HEK293T (cell line): ENCODE results near the gene ZNRF3.

Experiments
- ARNT ChIP-seq: fragments of 450-650 bp; IDR thresholded peaks from 2 replicates; pipeline ENCODE4 v1.6.1; 2017; ENCODE audit warnings: mild to moderate bottlenecking
- BHLHE40 ChIP-seq: fragments of 450-650 bp; IDR thresholded peaks from 2 replicates; pipeline ENCODE4 v1.6.1; 2016; ENCODE audit warnings: mild to moderate bottlenecking, moderate library complexity, borderline replicate concordance
- FOXA1 ChIP-seq: fragments of 450-650 bp; IDR thresholded peaks from 2 replicates; pipeline ENCODE4 v1.6.1; 2016; ENCODE audit warnings: mild to moderate bottlenecking
- HDGF ChIP-seq: fragments of 450-650 bp; IDR thresholded peaks from 2 replicates; pipeline ENCODE4 v1.6.1; 2017; ENCODE audit warnings: antibody characterized with exemption, borderline replicate concordance
- LEF1 ChIP-seq: fragments of 450-650 bp; IDR thresholded peaks from 2 replicates; pipeline ENCODE4 v1.6.1; 2017; ENCODE audit warnings: mild to moderate bottlenecking, borderline replicate concordance
- SP1 ChIP-seq: fragments of 450-650 bp; IDR thresholded peaks from 2 replicates; pipeline ENCODE4 v1.6.1; 2017
- TARDBP ChIP-seq: fragments of 450-650 bp; IDR thresholded peaks from 2 replicates; pipeline ENCODE4 v1.6.1; 2016
- ZNF384 ChIP-seq: fragments of 450-650 bp; IDR thresholded peaks from 2 replicates; pipeline ENCODE4 v1.6.1; 2016

DNA sequence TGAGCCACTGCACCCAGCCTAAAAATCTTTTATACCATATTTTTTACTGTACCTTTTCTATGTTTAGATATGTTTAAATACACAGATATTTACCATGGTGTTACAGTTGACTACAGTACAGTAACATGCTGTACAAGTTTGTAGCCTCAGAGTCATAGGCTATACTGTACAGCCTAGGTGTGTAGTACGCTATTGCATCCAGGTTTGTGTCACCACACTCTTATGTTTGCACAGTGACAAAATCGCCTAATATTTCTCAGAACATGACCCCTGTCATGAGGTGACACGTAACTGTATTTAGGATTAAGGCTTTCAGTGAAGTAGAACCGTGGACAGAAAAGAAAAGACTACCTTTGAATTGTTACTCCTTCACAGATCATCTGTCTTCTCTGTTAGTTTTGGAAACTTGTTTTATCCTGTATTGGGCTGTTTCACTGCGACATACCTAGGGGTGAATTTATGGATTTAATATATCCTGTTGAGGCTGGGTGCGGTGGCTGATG, 83.8 kb downstream of the ZNRF3 start:
- TF ChIP-seq BHLHE40 (no peak), SP1 (no peak), TARDBP (no peak), ZNF384 (no peak), ARNT (no peak), LEF1 (no peak), FOXA1 (no peak), HDGF (no peak)
